ENCODE data around the gene ANO10.
A peak's percentile ranks its signal among the peaks of the same experiment; 100 is the strongest.
"Not testable (repeated sequence)": the region's sequence is repeated elsewhere in the genome, so short reads cannot be mapped to it uniquely, and the experiment has no call there.

Gene ANO10

DNA sequence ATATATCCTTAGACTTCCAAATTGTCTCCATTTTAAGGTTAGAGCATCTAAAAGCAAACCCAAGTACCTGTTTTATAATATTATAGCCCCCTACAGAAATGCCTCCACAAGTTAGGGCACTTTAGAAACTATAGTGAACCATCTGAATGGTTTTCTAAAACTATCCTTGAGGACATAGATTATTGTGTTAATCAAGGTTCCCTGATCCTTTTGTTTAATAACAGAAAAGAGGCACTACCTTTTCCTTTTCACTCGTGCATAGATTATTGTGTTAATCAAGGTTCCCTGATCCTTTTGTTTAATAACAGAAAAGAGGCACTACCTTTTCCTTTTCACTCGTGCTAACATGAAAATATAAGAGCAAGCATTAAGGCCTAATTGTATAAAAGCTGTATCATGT, 143.0 kb downstream of the ANO10 start:
- WGBS (ENCODE audit: insufficient coverage): no CpG with 5 or more reads among the region's 2 CpGs
- not testable (repeated sequence) for H3K4me1 ChIP-seq (ENCODE audit: control extremely low read depth in 1 of 4, control insufficient read depth in 4 of 4, insufficient read depth in 4 of 4, low read length in 3 of 4); H3K9me3 ChIP-seq (ENCODE audit: control extremely low read depth in 1 of 5, control insufficient read depth in 4 of 5, insufficient read depth in 2 of 5, low read depth in 1 of 5, low read length in 4 of 5); H3K36me3 ChIP-seq (ENCODE audit: control insufficient read depth in 4 of 4, insufficient read depth in 4 of 4, low read length in 3 of 4); H3K4me3 ChIP-seq (ENCODE audit: control insufficient read depth in 1 of 7, extremely low read depth in 1 of 7, insufficient read depth in 4 of 7, low read depth in 2 of 7, low read length in 6 of 7); H3K27ac ChIP-seq (ENCODE audit: insufficient read depth in 1 of 2, low read depth in 1 of 2, low read length in 2 of 2, poor library complexity in 1 of 2, severe bottlenecking in 2 of 2); H3K27me3 ChIP-seq (replicated peaks in 2 of 5; ENCODE audit: control insufficient read depth in 4 of 5, insufficient read depth in 5 of 5, low read length in 4 of 5); DNase-seq
- ChIA-PET CTCF (interaction anchor here (1.3 to 1.6 kb wide), 2 partner anchors 9 to 24 kb away, joined by 3 to 4 read pairs; no protein-coding TSS in a partner anchor), POLR2A (interaction anchor here (0.6 kb wide), 1 partner anchor 19 kb away, joined by 3 read pairs; no protein-coding TSS in a partner anchor)

DNA sequence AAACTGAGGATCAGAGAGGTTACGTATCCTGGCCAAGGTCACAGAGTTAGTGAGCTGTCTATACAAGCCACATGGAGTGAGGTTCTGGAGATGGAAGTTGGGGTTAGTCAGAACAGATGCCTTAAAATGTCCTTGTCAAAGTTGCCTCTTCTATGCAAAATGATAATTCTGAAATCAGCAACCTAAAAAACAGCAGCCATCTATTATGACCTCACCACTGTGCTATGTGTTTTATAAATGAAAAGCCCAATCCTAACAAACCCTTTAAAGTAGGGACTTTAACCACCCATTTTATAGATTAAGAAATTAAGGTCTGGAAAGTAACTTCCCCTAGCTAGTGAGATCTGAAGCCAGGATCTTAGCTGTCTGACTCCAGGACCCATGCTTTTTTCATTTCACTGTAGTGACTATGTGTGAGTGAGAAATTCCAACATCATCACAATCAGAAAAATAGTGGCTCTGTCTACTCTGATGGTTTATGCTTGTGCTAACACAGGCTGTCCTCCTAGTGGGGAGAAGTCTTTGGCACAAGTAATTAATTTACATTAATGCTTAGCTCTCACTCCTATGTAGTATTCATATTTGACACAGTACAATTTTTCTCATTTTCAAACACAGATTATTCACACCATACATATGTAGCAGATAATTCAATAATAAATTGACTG, 143.6 kb downstream of the ANO10 start:
- CTCF ChIA-PET: interaction anchor here (1.3 to 1.6 kb wide), 2 partner anchors 9 to 25 kb away, joined by 3 to 4 read pairs; no protein-coding TSS in a partner anchor
- POLR2A ChIA-PET: interaction anchor here (0.6 kb wide), 1 partner anchor 20 kb away, joined by 3 read pairs; no protein-coding TSS in a partner anchor
- Histone ChIP-seq H3K4me3 (ENCODE audit: control insufficient read depth in 1 of 7, extremely low read depth in 1 of 7, insufficient read depth in 4 of 7, low read depth in 2 of 7, low read length in 6 of 7) (no peak overlapping the region), H3K27ac (ENCODE audit: insufficient read depth in 1 of 2, low read depth in 1 of 2, low read length in 2 of 2, poor library complexity in 1 of 2, severe bottlenecking in 2 of 2) (no peak overlapping the region), H3K4me1 (ENCODE audit: control extremely low read depth in 1 of 4, control insufficient read depth in 4 of 4, insufficient read depth in 4 of 4, low read length in 3 of 4) (peaks cover 0 to 2% (median 0%) of the 10 kb centered on the region in 4 experiments), H3K36me3 (ENCODE audit: control insufficient read depth in 4 of 4, insufficient read depth in 4 of 4, low read length in 3 of 4) (no peaks in the 10 kb centered on the region), H3K9me3 (ENCODE audit: control extremely low read depth in 1 of 5, control insufficient read depth in 4 of 5, insufficient read depth in 2 of 5, low read depth in 1 of 5, low read length in 4 of 5) (no peaks in the 10 kb centered on the region), H3K27me3 (replicated peaks in 2 of 5; ENCODE audit: control insufficient read depth in 4 of 5, insufficient read depth in 5 of 5, low read length in 4 of 5) (no peaks in the 10 kb centered on the region)
- peak in 2 of 3 donors; percentile 20 to 21 for DNase-seq
- no CpG with 5 or more reads among the region's 1 CpG for WGBS (ENCODE audit: insufficient coverage)

DNA sequence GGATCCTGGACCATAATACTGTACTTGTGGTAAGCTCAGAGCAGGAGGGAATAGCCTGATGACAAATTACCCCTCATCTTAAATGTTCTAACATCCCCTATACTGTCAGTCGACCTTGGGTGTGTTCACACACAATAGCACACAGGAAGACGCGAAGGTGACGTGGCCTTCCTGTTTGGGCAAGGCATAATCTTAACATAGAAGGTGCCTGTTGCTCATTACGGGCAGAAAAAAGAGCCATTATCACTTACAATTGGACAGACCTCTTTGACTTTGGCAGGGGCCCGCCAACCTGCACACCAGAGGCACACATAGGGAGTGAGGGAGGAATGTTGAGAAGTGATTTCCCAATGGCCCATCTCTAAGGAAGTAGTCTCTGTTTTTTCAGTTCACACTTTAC, 144.2 kb downstream of the ANO10 start:
- no peak overlapping the region for H3K4me3 ChIP-seq (ENCODE audit: control insufficient read depth in 1 of 7, extremely low read depth in 1 of 7, insufficient read depth in 4 of 7, low read depth in 2 of 7, low read length in 6 of 7)
- no peaks in the 10 kb centered on the region for H3K9me3 ChIP-seq (ENCODE audit: control extremely low read depth in 1 of 5, control insufficient read depth in 4 of 5, insufficient read depth in 2 of 5, low read depth in 1 of 5, low read length in 4 of 5)
- H3K27me3 ChIP-seq (replicated peaks in 2 of 5; ENCODE audit: control insufficient read depth in 4 of 5, insufficient read depth in 5 of 5, low read length in 4 of 5): no peaks in the 10 kb centered on the region
- no peaks in the 10 kb centered on the region for H3K36me3 ChIP-seq (ENCODE audit: control insufficient read depth in 4 of 4, insufficient read depth in 4 of 4, low read length in 3 of 4)
- DNase-seq: peak in 1 of 3 donors; percentile 14
- peaks cover 0 to 2% (median 0%) of the 10 kb centered on the region in 4 experiments for H3K4me1 ChIP-seq (ENCODE audit: control extremely low read depth in 1 of 4, control insufficient read depth in 4 of 4, insufficient read depth in 4 of 4, low read length in 3 of 4)
- CTCF ChIA-PET: no interaction called here
- WGBS (ENCODE audit: insufficient coverage): no CpG with 5 or more reads among the region's 6 CpGs
- no peak overlapping the region for H3K27ac ChIP-seq (ENCODE audit: insufficient read depth in 1 of 2, low read depth in 1 of 2, low read length in 2 of 2, poor library complexity in 1 of 2, severe bottlenecking in 2 of 2)
- POLR2A ChIA-PET: no interaction called here

DNA sequence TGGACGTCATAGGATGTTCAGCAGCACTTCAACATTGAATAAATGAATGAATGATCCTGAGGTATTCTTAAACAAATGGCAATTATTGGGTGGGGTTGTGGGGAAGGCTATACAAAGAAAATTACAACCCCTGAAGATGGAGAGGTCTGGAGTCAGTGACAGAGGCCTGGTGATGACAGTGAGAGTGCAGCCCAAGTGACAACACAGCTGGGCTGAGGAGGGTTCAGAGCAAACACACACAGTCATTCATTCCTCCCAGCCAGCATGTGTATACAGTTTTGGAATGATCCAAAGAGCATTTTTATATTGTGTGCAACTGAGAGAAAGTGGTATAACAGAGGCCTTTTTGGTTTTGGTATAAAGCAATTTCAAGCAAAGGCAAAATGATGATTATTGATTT, 148.1 kb downstream of the ANO10 start:
- ChIA-PET POLR2A (no interaction called here), CTCF (interaction anchor here (1.0 to 1.3 kb wide), 2 partner anchors 29 to 249 kb away, joined by 3 to 4 read pairs; no protein-coding TSS in a partner anchor)
- H3K4me3 ChIP-seq (ENCODE audit: control insufficient read depth in 1 of 7, extremely low read depth in 1 of 7, insufficient read depth in 4 of 7, low read depth in 2 of 7, low read length in 6 of 7): no peak overlapping the region
- no CpG with 5 or more reads among the region's 1 CpG for WGBS (ENCODE audit: insufficient coverage)
- H3K27ac ChIP-seq (ENCODE audit: insufficient read depth in 1 of 2, low read depth in 1 of 2, low read length in 2 of 2, poor library complexity in 1 of 2, severe bottlenecking in 2 of 2): no peak overlapping the region
- DNase-seq: no peak
- H3K9me3 ChIP-seq (ENCODE audit: control extremely low read depth in 1 of 5, control insufficient read depth in 4 of 5, insufficient read depth in 2 of 5, low read depth in 1 of 5, low read length in 4 of 5): no peaks in the 10 kb centered on the region
- H3K36me3 ChIP-seq (ENCODE audit: control insufficient read depth in 4 of 4, insufficient read depth in 4 of 4, low read length in 3 of 4): no peaks in the 10 kb centered on the region
- no peaks in the 10 kb centered on the region for H3K27me3 ChIP-seq (replicated peaks in 2 of 5; ENCODE audit: control insufficient read depth in 4 of 5, insufficient read depth in 5 of 5, low read length in 4 of 5)
- peaks cover 0 to 2% (median 0%) of the 10 kb centered on the region in 4 experiments for H3K4me1 ChIP-seq (ENCODE audit: control extremely low read depth in 1 of 4, control insufficient read depth in 4 of 4, insufficient read depth in 4 of 4, low read length in 3 of 4)

DNA sequence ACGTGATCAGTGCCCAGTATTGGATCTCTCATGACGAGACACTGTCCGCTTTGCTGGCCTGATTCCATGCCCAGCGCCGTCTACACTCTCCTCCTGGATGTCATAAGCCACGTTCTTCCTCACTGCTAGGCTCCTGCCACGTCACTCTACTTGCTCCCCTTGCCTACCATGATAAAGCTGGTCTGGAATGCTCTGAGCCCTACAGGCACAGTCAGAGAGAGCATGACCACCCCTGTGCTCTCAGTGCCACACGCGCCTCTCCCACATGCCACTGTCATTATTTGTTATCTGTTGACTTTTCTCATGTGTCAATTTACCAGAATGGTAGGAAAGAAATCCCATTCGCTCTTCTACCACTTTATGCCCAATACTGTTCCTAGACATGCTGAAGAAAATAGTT, 148.6 kb downstream of the ANO10 start:
- DNase-seq: no peak
- no peak overlapping the region for H3K27ac ChIP-seq (ENCODE audit: insufficient read depth in 1 of 2, low read depth in 1 of 2, low read length in 2 of 2, poor library complexity in 1 of 2, severe bottlenecking in 2 of 2)
- no peaks in the 10 kb centered on the region for H3K27me3 ChIP-seq (replicated peaks in 2 of 5; ENCODE audit: control insufficient read depth in 4 of 5, insufficient read depth in 5 of 5, low read length in 4 of 5)
- H3K36me3 ChIP-seq (ENCODE audit: control insufficient read depth in 4 of 4, insufficient read depth in 4 of 4, low read length in 3 of 4): no peaks in the 10 kb centered on the region
- no peak overlapping the region for H3K4me3 ChIP-seq (ENCODE audit: control insufficient read depth in 1 of 7, extremely low read depth in 1 of 7, insufficient read depth in 4 of 7, low read depth in 2 of 7, low read length in 6 of 7)
- H3K4me1 ChIP-seq (ENCODE audit: control extremely low read depth in 1 of 4, control insufficient read depth in 4 of 4, insufficient read depth in 4 of 4, low read length in 3 of 4): peaks cover 0 to 2% (median 2%) of the 10 kb centered on the region in 4 experiments
- ChIA-PET CTCF (interaction anchor here (1.0 to 1.3 kb wide), 2 partner anchors 30 to 249 kb away, joined by 3 to 4 read pairs; no protein-coding TSS in a partner anchor), POLR2A (no interaction called here)
- 96% methylated on average over 8 of the region's 10 CpGs for WGBS (ENCODE audit: insufficient coverage)
- H3K9me3 ChIP-seq (ENCODE audit: control extremely low read depth in 1 of 5, control insufficient read depth in 4 of 5, insufficient read depth in 2 of 5, low read depth in 1 of 5, low read length in 4 of 5): no peaks in the 10 kb centered on the region

DNA sequence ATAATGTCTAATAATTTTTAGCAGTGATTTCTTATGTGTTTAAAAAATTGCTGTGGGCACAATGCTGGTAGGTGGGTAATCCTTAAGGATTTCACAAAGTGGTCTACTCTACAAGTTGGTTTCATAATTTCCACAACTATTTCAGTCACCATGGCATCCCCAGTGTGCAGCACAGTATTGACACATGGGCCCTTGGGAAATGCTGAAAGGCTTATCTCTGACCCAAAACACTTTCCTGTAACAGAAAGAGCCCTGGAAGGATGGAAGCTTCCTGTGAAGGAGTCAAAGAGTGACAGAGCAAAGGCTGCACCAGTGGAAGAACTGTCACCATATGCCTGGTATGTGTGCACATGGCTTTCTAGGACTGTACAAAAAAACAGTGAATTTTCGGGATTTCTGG, 153.7 kb downstream of the ANO10 start:
- Histone ChIP-seq H3K27ac (ENCODE audit: insufficient read depth in 1 of 2, low read depth in 1 of 2, low read length in 2 of 2, poor library complexity in 1 of 2, severe bottlenecking in 2 of 2) (no peak overlapping the region), H3K4me3 (ENCODE audit: control insufficient read depth in 1 of 7, extremely low read depth in 1 of 7, insufficient read depth in 4 of 7, low read depth in 2 of 7, low read length in 6 of 7) (no peak overlapping the region), H3K36me3 (ENCODE audit: control insufficient read depth in 4 of 4, insufficient read depth in 4 of 4, low read length in 3 of 4) (no peaks in the 10 kb centered on the region), H3K27me3 (replicated peaks in 2 of 5; ENCODE audit: control insufficient read depth in 4 of 5, insufficient read depth in 5 of 5, low read length in 4 of 5) (no peaks in the 10 kb centered on the region), H3K9me3 (ENCODE audit: control extremely low read depth in 1 of 5, control insufficient read depth in 4 of 5, insufficient read depth in 2 of 5, low read depth in 1 of 5, low read length in 4 of 5) (peaks cover 0 to 1% (median 0%) of the 10 kb centered on the region in 5 experiments), H3K4me1 (ENCODE audit: control extremely low read depth in 1 of 4, control insufficient read depth in 4 of 4, insufficient read depth in 4 of 4, low read length in 3 of 4) (peaks cover 0 to 4% (median 2%) of the 10 kb centered on the region in 4 experiments)
- POLR2A ChIA-PET: no interaction called here
- DNase-seq: no peak
- CTCF ChIA-PET: interaction anchor here (0.7 kb wide), 1 partner anchor 30 kb away, joined by 4 read pairs; no protein-coding TSS in a partner anchor
- WGBS (ENCODE audit: insufficient coverage): 100% methylated on average over 1 of the region's 1 CpG

DNA sequence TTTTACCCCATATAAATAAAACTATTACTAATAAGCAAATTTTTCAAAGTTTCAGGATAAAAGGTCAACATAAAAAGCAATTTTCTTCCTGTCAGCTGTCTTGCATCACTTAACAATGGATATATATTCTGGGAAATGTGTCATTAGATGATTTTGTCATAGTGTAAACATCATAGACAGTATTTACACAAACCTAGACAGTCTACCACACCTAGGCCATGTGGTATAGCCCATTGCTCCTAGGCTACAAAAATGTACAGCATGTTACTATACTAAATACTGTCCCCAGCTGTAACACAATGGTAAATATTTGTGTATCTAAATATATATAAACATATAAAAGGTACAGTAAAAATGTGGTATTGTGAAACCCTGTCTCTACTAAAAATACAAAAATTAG, 156.7 kb downstream of the ANO10 start:
- Histone ChIP-seq H3K4me3 (ENCODE audit: control insufficient read depth in 1 of 7, extremely low read depth in 1 of 7, insufficient read depth in 4 of 7, low read depth in 2 of 7, low read length in 6 of 7) (no peak overlapping the region), H3K27ac (ENCODE audit: insufficient read depth in 1 of 2, low read depth in 1 of 2, low read length in 2 of 2, poor library complexity in 1 of 2, severe bottlenecking in 2 of 2) (no peak overlapping the region), H3K9me3 (ENCODE audit: control extremely low read depth in 1 of 5, control insufficient read depth in 4 of 5, insufficient read depth in 2 of 5, low read depth in 1 of 5, low read length in 4 of 5) (peaks cover 0 to 7% (median 5%) of the 10 kb centered on the region in 5 experiments), H3K4me1 (ENCODE audit: control extremely low read depth in 1 of 4, control insufficient read depth in 4 of 4, insufficient read depth in 4 of 4, low read length in 3 of 4) (peaks cover 0 to 4% (median 2%) of the 10 kb centered on the region in 4 experiments), H3K27me3 (replicated peaks in 2 of 5; ENCODE audit: control insufficient read depth in 4 of 5, insufficient read depth in 5 of 5, low read length in 4 of 5) (no peaks in the 10 kb centered on the region), H3K36me3 (ENCODE audit: control insufficient read depth in 4 of 4, insufficient read depth in 4 of 4, low read length in 3 of 4) (no peaks in the 10 kb centered on the region)
- ChIA-PET CTCF (no interaction called here), POLR2A (no interaction called here)
- DNase-seq: no peak
